GM18517 (cell line): ENCODE results near the gene CALHM2.

ENCODE experiments used
- ATAC-seq: cut with Tn5 transposase; IDR thresholded peaks from one replicate; pipeline ENCODE4 v1.9.1; 2021; ENCODE audit warnings: mild to moderate bottlenecking, moderate library complexity; ENCODE audit not compliant: unreplicated experiment

Gene CALHM2

GRCh38 chr10:103476046-103476768, 24.0 kb upstream of the CALHM2 start:
- ATAC-seq = no peak

GRCh38 chr10:103475437-103475836, 23.3 kb upstream of the CALHM2 start:
- ATAC-seq = no peak

GRCh38 chr10:103474077-103474476, 21.9 kb upstream of the CALHM2 start:
- no peak for ATAC-seq

- no peak for ATAC-seq
These were observed 21.1 kb upstream of the CALHM2 start for GRCh38 chr10:103473261-103473671.

DNA sequence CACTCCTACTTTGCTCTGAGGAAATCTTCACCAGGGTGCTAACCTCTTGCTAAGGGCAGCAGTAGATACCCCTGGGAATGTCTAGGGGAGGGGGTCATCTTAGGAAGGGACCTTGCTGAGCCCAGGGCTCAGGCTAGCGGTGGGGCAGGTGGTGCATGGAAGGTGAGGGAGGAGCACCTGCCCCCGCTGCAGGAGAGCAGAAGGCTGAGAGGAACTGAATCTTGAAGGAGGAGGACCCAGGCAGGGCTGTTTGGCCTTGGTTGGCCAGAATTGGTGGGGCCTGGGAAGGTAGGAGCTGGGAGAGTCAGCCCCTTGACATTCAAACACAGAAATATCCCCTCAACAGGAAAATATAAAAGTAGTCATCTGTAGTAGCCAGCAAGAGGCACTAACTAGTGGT, 19.8 kb upstream of the CALHM2 start:
- no peak for ATAC-seq

GRCh38 chr10:103470761-103471653, 18.8 kb upstream of the CALHM2 start:
- ATAC-seq = peak; percentile 65

- ATAC-seq = no peak
These were observed 17.0 kb upstream of the CALHM2 start for GRCh38 chr10:103469201-103469600.

GRCh38 chr10:103467406-103467805, 15.2 kb upstream of the CALHM2 start:
- peak; percentile 33 for ATAC-seq

DNA sequence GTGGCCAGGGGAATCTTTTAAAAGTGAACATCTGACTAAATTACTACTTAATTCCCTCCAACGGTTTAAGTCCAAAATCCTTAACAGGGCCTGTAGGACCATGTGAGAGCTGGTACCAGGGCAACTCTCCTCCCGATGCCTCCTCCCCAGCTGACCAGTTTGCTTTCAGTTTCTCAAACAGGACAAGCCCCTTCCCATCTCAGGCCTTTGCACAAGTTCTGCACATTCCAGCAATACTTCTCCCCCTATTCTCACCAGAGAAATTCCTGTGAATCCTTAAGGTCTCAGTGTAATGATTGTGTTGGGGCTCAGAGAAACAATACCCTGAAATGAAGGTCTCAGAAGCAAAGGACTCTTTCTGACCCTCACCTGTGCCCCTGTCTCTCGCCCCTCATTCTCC, 14.6 kb upstream of the CALHM2 start:
- no peak for ATAC-seq

GRCh38 chr10:103465411-103466179, 13.4 kb upstream of the CALHM2 start:
- no peak for ATAC-seq

- ATAC-seq = no peak
These were observed 11.3 kb upstream of the CALHM2 start for GRCh38 chr10:103463499-103463898.

GRCh38 chr10:103459615-103460014, 7.4 kb upstream of the CALHM2 start:
- no peak for ATAC-seq

DNA sequence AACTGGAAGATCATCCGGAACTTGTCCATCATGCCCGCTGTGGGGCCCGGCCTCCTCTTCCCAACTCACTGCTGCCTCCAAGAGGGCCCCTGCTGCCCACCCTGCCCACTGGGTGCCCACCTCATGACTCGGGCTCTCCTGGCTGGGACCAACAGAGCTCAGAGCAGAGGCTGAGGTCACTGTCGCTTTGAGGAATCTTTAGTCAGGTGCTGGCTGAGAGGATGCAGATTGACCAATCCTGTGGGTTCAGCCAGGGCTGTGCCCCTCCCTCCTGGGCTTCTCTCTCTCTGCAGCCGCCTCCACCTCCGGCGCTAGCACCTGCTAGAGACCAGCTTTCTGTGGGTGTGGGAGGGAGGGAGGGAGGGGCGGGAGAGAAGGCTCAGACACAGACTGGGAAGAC, 6.5 kb upstream of the CALHM2 start, which contains the start of gene CALHM1:
Gene CALHM1, minus strand, starts transcription at position 181 of the 400 bp plus-strand sequence. Its CDS starts 149 bp downstream, at position 32.
- ATAC-seq = no peak

GRCh38 chr10:103457896-103458583, 5.9 kb upstream of the CALHM2 start:
- ATAC-seq = no peak

DNA sequence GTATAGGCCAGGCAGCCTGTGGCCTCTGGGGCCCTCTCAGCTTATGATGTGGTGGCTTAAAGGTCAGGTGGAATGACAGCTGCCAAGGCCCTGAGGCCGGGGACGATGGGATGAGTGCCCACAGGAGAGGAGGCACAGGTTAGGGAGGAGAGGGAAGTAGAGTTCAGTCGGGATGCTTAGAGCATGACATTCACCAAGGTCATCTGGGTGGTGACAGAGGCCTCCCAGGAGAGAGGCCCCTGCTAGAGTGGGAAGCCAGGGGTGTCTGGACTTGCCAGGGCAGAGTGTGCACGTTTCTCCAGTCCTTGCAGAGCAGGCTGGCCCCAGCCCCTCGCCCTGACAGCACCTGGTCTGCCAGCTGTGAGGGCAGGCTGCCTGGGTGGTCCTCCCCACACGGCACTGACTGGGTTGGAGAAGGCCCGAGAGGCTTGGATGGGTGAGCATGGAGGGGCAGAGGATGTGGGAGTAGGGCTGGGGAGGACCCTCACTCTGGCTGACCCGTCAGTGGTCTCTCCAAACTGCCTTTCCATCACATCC, 5.1 kb upstream of the CALHM2 start:
- ATAC-seq = no peak

GRCh38 chr10:103456074-103456660, 4.0 kb upstream of the CALHM2 start:
- no peak for ATAC-seq

GRCh38 chr10:103455235-103455634, 3.1 kb upstream of the CALHM2 start:
- ATAC-seq = no peak

GRCh38 chr10:103454026-103454425, 1.9 kb upstream of the CALHM2 start:
- ATAC-seq = no peak

- ATAC-seq = peak; percentile 16
These were observed 498 bp upstream of the CALHM2 start for GRCh38 chr10:103452506-103453230.
